ENCODE measurements around the gene GPC3.

GPC3 gene

GRCh38 chrX:133980406-133980805, 5.0 kb downstream of the GPC3 start:
- Histone ChIP-seq H3K4me1 (ENCODE audit: insufficient read depth, insufficient read length) (no peaks in the 10 kb centered on the region), H3K9me3 (ENCODE audit: insufficient read depth, low read length) (no peaks in the 10 kb centered on the region), H3K36me3 (ENCODE audit: insufficient read depth, insufficient read length, low read length) (no peaks in the 10 kb centered on the region), H3K4me3 (ENCODE audit: insufficient read length, low read depth) (no peak overlapping the region), H3K27me3 (ENCODE audit: insufficient read depth, insufficient read length) (peaks cover 14% of the 10 kb centered on the region), H3K9ac (ENCODE audit: insufficient read length, low read depth) (no peak overlapping the region)
- TF ChIP-seq ZNF274 (IDR thresholded peaks at IDR 0.05; ENCODE audit: low read depth, low read length) (no peak), YY1 (IDR thresholded peaks at IDR 0.05; ENCODE audit: insufficient read depth, insufficient read length) (no peak), SUZ12 (IDR thresholded peaks at IDR 0.05; ENCODE audit: extremely low read depth, insufficient read depth, insufficient read length) (no peak)
- no peak for DNase-seq (ENCODE audit: low read depth, low spot score)

- no peak overlapping the region for H3K4me3 ChIP-seq (ENCODE audit: insufficient read length, low read depth)
- TF ChIP-seq YY1 (IDR thresholded peaks at IDR 0.05; ENCODE audit: insufficient read depth, insufficient read length), result no peak
- no peak for TF ChIP-seq ZNF274 (IDR thresholded peaks at IDR 0.05; ENCODE audit: low read depth, low read length)
- TF ChIP-seq SUZ12 (IDR thresholded peaks at IDR 0.05; ENCODE audit: extremely low read depth, insufficient read depth, insufficient read length), result no peak
- H3K27me3 ChIP-seq (ENCODE audit: insufficient read depth, insufficient read length), result peaks cover 9% of the 10 kb centered on the region
- no peaks in the 10 kb centered on the region for H3K36me3 ChIP-seq (ENCODE audit: insufficient read depth, insufficient read length, low read length)
- H3K9me3 ChIP-seq (ENCODE audit: insufficient read depth, low read length), result no peaks in the 10 kb centered on the region
- no peak overlapping the region for H3K9ac ChIP-seq (ENCODE audit: insufficient read length, low read depth)
- no peaks in the 10 kb centered on the region for H3K4me1 ChIP-seq (ENCODE audit: insufficient read depth, insufficient read length)
- DNase-seq (ENCODE audit: low read depth, low spot score), result no peak
Measured at GRCh38 chrX:133979641-133980230, 5.7 kb downstream of the GPC3 start.

GRCh38 chrX:133973704-133974103, 11.7 kb downstream of the GPC3 start:
- Histone ChIP-seq H3K9ac (ENCODE audit: insufficient read length, low read depth) (no peak overlapping the region), H3K4me3 (ENCODE audit: insufficient read length, low read depth) (no peak overlapping the region), H3K9me3 (ENCODE audit: insufficient read depth, low read length) (no peaks in the 10 kb centered on the region), H3K4me1 (ENCODE audit: insufficient read depth, insufficient read length) (no peaks in the 10 kb centered on the region), H3K27me3 (ENCODE audit: insufficient read depth, insufficient read length) (no peaks in the 10 kb centered on the region), H3K36me3 (ENCODE audit: insufficient read depth, insufficient read length, low read length) (no peaks in the 10 kb centered on the region)
- TF ChIP-seq ZNF274 (IDR thresholded peaks at IDR 0.05; ENCODE audit: low read depth, low read length), result no peak
- TF ChIP-seq SUZ12 (IDR thresholded peaks at IDR 0.05; ENCODE audit: extremely low read depth, insufficient read depth, insufficient read length), result no peak
- TF ChIP-seq YY1 (IDR thresholded peaks at IDR 0.05; ENCODE audit: insufficient read depth, insufficient read length), result no peak
- DNase-seq (ENCODE audit: low read depth, low spot score), result no peak

- no peak for DNase-seq (ENCODE audit: low read depth, low spot score)
- no peaks in the 10 kb centered on the region for H3K9me3 ChIP-seq (ENCODE audit: insufficient read depth, low read length)
- H3K27me3 ChIP-seq (ENCODE audit: insufficient read depth, insufficient read length), result no peaks in the 10 kb centered on the region
- H3K4me1 ChIP-seq (ENCODE audit: insufficient read depth, insufficient read length), result no peaks in the 10 kb centered on the region
- TF ChIP-seq SUZ12 (IDR thresholded peaks at IDR 0.05; ENCODE audit: extremely low read depth, insufficient read depth, insufficient read length), result no peak
- TF ChIP-seq ZNF274 (IDR thresholded peaks at IDR 0.05; ENCODE audit: low read depth, low read length), result no peak
- no peak for TF ChIP-seq YY1 (IDR thresholded peaks at IDR 0.05; ENCODE audit: insufficient read depth, insufficient read length)
- H3K36me3 ChIP-seq (ENCODE audit: insufficient read depth, insufficient read length, low read length), result no peaks in the 10 kb centered on the region
- H3K4me3 ChIP-seq (ENCODE audit: insufficient read length, low read depth), result no peak overlapping the region
- no peak overlapping the region for H3K9ac ChIP-seq (ENCODE audit: insufficient read length, low read depth)
Measured at GRCh38 chrX:133972916-133973315, 12.5 kb downstream of the GPC3 start.

- TF ChIP-seq ZNF274 (IDR thresholded peaks at IDR 0.05; ENCODE audit: low read depth, low read length) (no peak), YY1 (IDR thresholded peaks at IDR 0.05; ENCODE audit: insufficient read depth, insufficient read length) (no peak), SUZ12 (IDR thresholded peaks at IDR 0.05; ENCODE audit: extremely low read depth, insufficient read depth, insufficient read length) (no peak)
- DNase-seq (ENCODE audit: low read depth, low spot score), result no peak
Measured at GRCh38 chrX:133971586-133971985, 13.8 kb downstream of the GPC3 start.

GRCh38 chrX:133970076-133970475, 15.3 kb downstream of the GPC3 start:
- H3K9ac ChIP-seq (ENCODE audit: insufficient read length, low read depth), result no peak overlapping the region
- H3K9me3 ChIP-seq (ENCODE audit: insufficient read depth, low read length), result no peaks in the 10 kb centered on the region
- no peak for TF ChIP-seq ZNF274 (IDR thresholded peaks at IDR 0.05; ENCODE audit: low read depth, low read length)
- no peak for TF ChIP-seq SUZ12 (IDR thresholded peaks at IDR 0.05; ENCODE audit: extremely low read depth, insufficient read depth, insufficient read length)
- TF ChIP-seq YY1 (IDR thresholded peaks at IDR 0.05; ENCODE audit: insufficient read depth, insufficient read length), result no peak
- H3K4me1 ChIP-seq (ENCODE audit: insufficient read depth, insufficient read length), result no peaks in the 10 kb centered on the region
- no peaks in the 10 kb centered on the region for H3K27me3 ChIP-seq (ENCODE audit: insufficient read depth, insufficient read length)
- no peak overlapping the region for H3K4me3 ChIP-seq (ENCODE audit: insufficient read length, low read depth)
- no peak for DNase-seq (ENCODE audit: low read depth, low spot score)
- H3K36me3 ChIP-seq (ENCODE audit: insufficient read depth, insufficient read length, low read length), result no peaks in the 10 kb centered on the region

More at GRCh38 chrX:133971586-133971985, 13.8 kb downstream of the GPC3 start:
- Histone ChIP-seq H3K9me3 (ENCODE audit: insufficient read depth, low read length) (no peaks in the 10 kb centered on the region), H3K9ac (ENCODE audit: insufficient read length, low read depth) (no peak overlapping the region), H3K36me3 (ENCODE audit: insufficient read depth, insufficient read length, low read length) (no peaks in the 10 kb centered on the region), H3K27me3 (ENCODE audit: insufficient read depth, insufficient read length) (no peaks in the 10 kb centered on the region), H3K4me3 (ENCODE audit: insufficient read length, low read depth) (no peak overlapping the region), H3K4me1 (ENCODE audit: insufficient read depth, insufficient read length) (no peaks in the 10 kb centered on the region)

- Histone ChIP-seq H3K9ac (ENCODE audit: insufficient read length, low read depth) (no peak overlapping the region), H3K27me3 (ENCODE audit: insufficient read depth, insufficient read length) (no peaks in the 10 kb centered on the region), H3K9me3 (ENCODE audit: insufficient read depth, low read length) (no peaks in the 10 kb centered on the region), H3K36me3 (ENCODE audit: insufficient read depth, insufficient read length, low read length) (no peaks in the 10 kb centered on the region), H3K4me3 (ENCODE audit: insufficient read length, low read depth) (no peak overlapping the region), H3K4me1 (ENCODE audit: insufficient read depth, insufficient read length) (no peaks in the 10 kb centered on the region)
- DNase-seq (ENCODE audit: low read depth, low spot score), result no peak
- TF ChIP-seq SUZ12 (IDR thresholded peaks at IDR 0.05; ENCODE audit: extremely low read depth, insufficient read depth, insufficient read length) (no peak), YY1 (IDR thresholded peaks at IDR 0.05; ENCODE audit: insufficient read depth, insufficient read length) (no peak), ZNF274 (IDR thresholded peaks at IDR 0.05; ENCODE audit: low read depth, low read length) (no peak)
Measured at GRCh38 chrX:133969191-133969590, 16.2 kb downstream of the GPC3 start.
